HL-60 (cell line): ENCODE data around the gene SCGB3A1.

Experiments
- CTCF ChIP-seq: IDR thresholded peaks from one replicate; pipeline ENCODE4 v1.5.1; 2011; ENCODE audit warnings: low read length, control low read depth, inconsistent platforms; ENCODE audit not compliant: insufficient read depth
- REST ChIP-seq: IDR thresholded peaks from 2 replicates; pipeline ENCODE4 v1.6.1; 2012; ENCODE audit warnings: low read depth; ENCODE audit not compliant: insufficient replicate concordance

GRCh38 chr5:180596668-180597231 is 5.5 kb upstream of the SCGB3A1 start:
- TF ChIP-seq CTCF (no peak), REST (no peak)
